Hepatocyte (in vitro differentiated cells): Measurements from ENCODE around the gene MAP1A. TPM values are rescaled to one million over a fixed set of nuclear protein-coding genes. Genes with fewer than 3 reads are reported as not detected.
"Not testable (repeated sequence)": the region's sequence is repeated elsewhere in the genome, so short reads cannot be mapped to it uniquely, and the experiment has no call there.

Source experiments
- DNase-seq: peaks from one replicate; pipeline ENCODE4 v3.0.0-alpha.2; 2016; ENCODE audit warnings: low spot score
- H2AFZ ChIP-seq: fragments of 200-600 bp; sonication (generic); 2 replicates; pipeline ENCODE4 v1.6.0; 2016; ENCODE audit warnings: antibody characterized with exemption, mild to moderate bottlenecking
- H3K27ac ChIP-seq: fragments of 200-600 bp; sonication (generic); 2 replicates; pipeline ENCODE4 v1.5.1; 2016; ENCODE audit warnings: mild to moderate bottlenecking
- H3K27me3 ChIP-seq: fragments of 200-600 bp; sonication (generic); 2 replicates; pipeline ENCODE4 v1.6.1; 2016
- H3K36me3 ChIP-seq: fragments of 200-600 bp; sonication (generic); replicated peaks from 2 replicates; pipeline ENCODE4 v1.5.1; 2016; ENCODE audit warnings: low read depth; ENCODE audit not compliant: insufficient read depth
- H3K4me1 ChIP-seq: fragments of 200-600 bp; sonication (generic); 2 replicates; pipeline ENCODE4 v1.5.1; 2016; ENCODE audit warnings: mild to moderate bottlenecking, moderate library complexity; ENCODE audit not compliant: insufficient read depth
- H3K4me2 ChIP-seq: fragments of 200-600 bp; sonication (generic); 2 replicates; pipeline ENCODE4 v1.6.0; 2016
- H3K4me3 ChIP-seq: fragments of 200-600 bp; sonication (generic); 2 replicates; pipeline ENCODE4 v1.5.1; 2016; ENCODE audit warnings: mild to moderate bottlenecking
- H3K79me2 ChIP-seq: fragments of 200-600 bp; sonication (generic); 2 replicates; pipeline ENCODE4 v1.6.0; 2017; ENCODE audit warnings: mild to moderate bottlenecking
- H3K9me2 ChIP-seq: fragments of 200-600 bp; sonication (generic); replicated peaks from 2 replicates; pipeline ENCODE4 v1.6.0; 2017; ENCODE audit warnings: mild to moderate bottlenecking; ENCODE audit not compliant: insufficient read depth
- H3K9me3 ChIP-seq: fragments of 200-600 bp; sonication (generic); 2 replicates; pipeline ENCODE4 v1.5.1; 2016; ENCODE audit warnings: low read depth, mild to moderate bottlenecking
- H4K20me1 ChIP-seq: fragments of 200-600 bp; sonication (generic); 2 replicates; pipeline ENCODE4 v1.6.0; 2016; ENCODE audit warnings: mild to moderate bottlenecking; ENCODE audit not compliant: insufficient read depth, poor library complexity, severe bottlenecking
- EZH2 ChIP-seq: fragments of 200-600 bp; sonication (generic); IDR thresholded peaks from 2 replicates; pipeline ENCODE4 v1.6.1; 2016; ENCODE audit warnings: antibody characterized with exemption, mild to moderate bottlenecking, borderline replicate concordance
- EZH2phosphoT487 ChIP-seq: fragments of 200-600 bp; sonication (generic); IDR thresholded peaks from one replicate; pipeline ENCODE4 v1.6.1; 2018; ENCODE audit warnings: antibody characterized with exemption, mild to moderate bottlenecking, low read depth, moderate library complexity; ENCODE audit not compliant: unreplicated experiment, severe bottlenecking
- WGBS: methylation state at CpG from one replicate; pipeline ENCODE4 v1.1.6; 2016; ENCODE audit warnings: low lambda C conversion rate; ENCODE audit errors: missing lambda C conversion rate; 5-methylcytosine and 5-hydroxymethylcytosine counted together
- polyA plus RNA-seq: library from polyadenylated mRNA; unstranded; fragments of >200 nt; fragmentation: Nextera tagmentation; extraction: Ambion mirVana; gene quantifications from 2 replicates; pipeline ENCODE4 v1.2.1, GENCODE V29; 2016
- total RNA-seq: library from RNA; depleted of rRNA; stranded (reverse); fragments of >200 nt; gene quantifications from 2 replicates; pipeline ENCODE4 v1.2.3, GENCODE V29; 2014
- TF ChIP-seq, protein P1 (sequence below): fragments of 200-600 bp; sonication (generic); IDR thresholded peaks from 2 replicates; pipeline ENCODE4 v1.5.1; 2016; ENCODE audit warnings: antibody characterized with exemption, mild to moderate bottlenecking; ENCODE audit not compliant: poor library complexity

MAP1A gene
- total and polyA plus RNA-seq, 2 experiments from 2014 or later: 7.2 to 9.5 TPM

DNA sequence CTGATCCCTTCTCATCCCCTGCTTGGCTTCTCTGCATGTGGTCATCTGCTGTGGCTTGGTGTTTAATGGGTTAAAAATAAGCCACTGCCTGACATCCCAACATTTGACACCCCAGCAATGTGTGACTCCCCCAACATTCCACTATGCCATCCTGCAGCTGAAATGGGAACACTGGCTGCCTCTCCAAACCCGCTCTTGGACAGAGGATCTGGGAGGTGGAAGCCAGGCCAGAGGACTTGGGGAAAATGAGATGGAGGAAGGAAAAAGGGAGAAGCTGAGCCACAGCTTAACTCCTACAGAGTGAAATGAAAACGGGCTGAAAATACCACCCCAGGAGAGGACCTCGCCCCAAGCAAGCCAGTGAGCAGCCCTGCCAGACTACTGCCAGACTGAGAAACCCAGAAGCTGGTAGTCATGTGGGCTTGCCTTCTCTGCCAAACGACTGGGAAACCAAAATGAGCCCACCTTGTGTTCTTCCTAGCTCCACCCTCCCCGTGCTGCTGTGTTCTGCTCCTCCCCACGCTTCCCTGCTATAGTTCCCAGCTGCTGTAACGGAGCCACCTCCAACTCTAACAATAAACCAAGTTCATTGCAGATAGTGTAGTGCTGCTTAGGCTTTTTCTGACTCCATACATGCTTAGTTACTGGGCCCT is 13.7 kb downstream of the MAP1A start:
- Histone ChIP-seq H3K27ac (no peak overlapping the region), H3K4me2 (no peak overlapping the region), H3K27me3 (no peaks in the 10 kb centered on the region), H3K4me3 (no peak overlapping the region), H3K4me1 (no peaks in the 10 kb centered on the region), H4K20me1 (no peaks in the 10 kb centered on the region), H3K9me3 (no peaks in the 10 kb centered on the region), H2AFZ (no peak overlapping the region), H3K79me2 (no peaks in the 10 kb centered on the region), H3K36me3 (no peaks in the 10 kb centered on the region), H3K9me2 (no peaks in the 10 kb centered on the region)
- 32% methylated on average over 7 of the region's 7 CpGs for WGBS
- no peak for DNase-seq
- no peak for TF ChIP-seq EZH2
- TF ChIP-seq, protein P1, sequence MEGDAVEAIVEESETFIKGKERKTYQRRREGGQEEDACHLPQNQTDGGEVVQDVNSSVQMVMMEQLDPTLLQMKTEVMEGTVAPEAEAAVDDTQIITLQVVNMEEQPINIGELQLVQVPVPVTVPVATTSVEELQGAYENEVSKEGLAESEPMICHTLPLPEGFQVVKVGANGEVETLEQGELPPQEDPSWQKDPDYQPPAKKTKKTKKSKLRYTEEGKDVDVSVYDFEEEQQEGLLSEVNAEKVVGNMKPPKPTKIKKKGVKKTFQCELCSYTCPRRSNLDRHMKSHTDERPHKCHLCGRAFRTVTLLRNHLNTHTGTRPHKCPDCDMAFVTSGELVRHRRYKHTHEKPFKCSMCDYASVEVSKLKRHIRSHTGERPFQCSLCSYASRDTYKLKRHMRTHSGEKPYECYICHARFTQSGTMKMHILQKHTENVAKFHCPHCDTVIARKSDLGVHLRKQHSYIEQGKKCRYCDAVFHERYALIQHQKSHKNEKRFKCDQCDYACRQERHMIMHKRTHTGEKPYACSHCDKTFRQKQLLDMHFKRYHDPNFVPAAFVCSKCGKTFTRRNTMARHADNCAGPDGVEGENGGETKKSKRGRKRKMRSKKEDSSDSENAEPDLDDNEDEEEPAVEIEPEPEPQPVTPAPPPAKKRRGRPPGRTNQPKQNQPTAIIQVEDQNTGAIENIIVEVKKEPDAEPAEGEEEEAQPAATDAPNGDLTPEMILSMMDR: no peak
- TF ChIP-seq EZH2phosphoT487: no peak

DNA sequence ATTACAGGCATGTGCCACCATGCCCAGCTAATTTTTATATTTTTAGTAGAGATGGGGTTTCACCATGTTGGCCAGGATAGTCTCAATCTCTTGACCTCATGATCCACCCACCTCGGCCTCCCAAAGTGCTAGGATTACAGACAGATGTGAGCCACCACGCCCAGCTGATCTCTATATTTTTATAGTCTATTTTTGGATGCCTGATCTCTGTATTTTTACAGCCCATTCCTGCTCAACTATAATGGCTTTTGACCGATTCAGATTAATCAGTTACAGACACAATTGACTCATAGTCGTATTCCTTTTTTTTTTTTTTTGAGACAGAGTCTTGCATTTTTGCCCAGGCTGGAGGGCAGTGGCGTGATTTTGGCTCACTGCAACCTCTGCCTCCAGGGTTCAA is 15.4 kb downstream of the MAP1A start:
- not testable (repeated sequence) for H3K27ac ChIP-seq, H3K4me2 ChIP-seq, H3K9me2 ChIP-seq, DNase-seq, H3K79me2 ChIP-seq, H3K36me3 ChIP-seq, H3K4me3 ChIP-seq, H3K4me1 ChIP-seq, H3K9me3 ChIP-seq, H4K20me1 ChIP-seq, H3K27me3 ChIP-seq, H2AFZ ChIP-seq
- 73% methylated on average over 5 of the region's 5 CpGs for whole genome bisulfite sequencing

DNA sequence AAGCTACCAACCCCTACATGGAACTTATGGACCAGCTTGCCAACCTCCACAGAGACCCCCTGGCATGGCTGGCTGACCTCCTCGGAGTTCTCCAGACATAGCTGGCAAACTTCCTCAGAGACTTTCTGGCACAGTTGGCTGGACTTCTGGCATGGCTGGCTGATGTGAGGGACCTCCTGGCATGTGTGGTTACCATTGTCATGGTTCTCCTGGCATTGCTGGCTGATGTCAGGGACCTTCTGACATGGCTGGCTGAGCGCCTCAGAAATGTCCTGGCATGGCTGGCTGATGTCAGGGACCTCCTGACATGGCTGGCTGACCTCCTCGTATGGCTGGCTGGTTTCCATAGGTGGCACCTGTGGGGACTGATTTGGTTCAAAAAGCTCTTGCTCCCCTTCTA is 17.5 kb downstream of the MAP1A start:
- H3K79me2 ChIP-seq: no peaks in the 10 kb centered on the region
- H2AFZ ChIP-seq: no peak overlapping the region
- no peak overlapping the region for H3K4me2 ChIP-seq
- WGBS: 89% methylated on average over 3 of the region's 3 CpGs
- no peaks in the 10 kb centered on the region for H4K20me1 ChIP-seq
- no peaks in the 10 kb centered on the region for H3K9me3 ChIP-seq
- no peaks in the 10 kb centered on the region for H3K36me3 ChIP-seq
- TF ChIP-seq, protein P1: no peak
- no peak for TF ChIP-seq EZH2
- TF ChIP-seq EZH2phosphoT487: no peak
- no peaks in the 10 kb centered on the region for H3K4me1 ChIP-seq
- no peaks in the 10 kb centered on the region for H3K27me3 ChIP-seq
- DNase-seq: no peak
- no peaks in the 10 kb centered on the region for H3K9me2 ChIP-seq
- no peak overlapping the region for H3K4me3 ChIP-seq
- H3K27ac ChIP-seq: no peak overlapping the region

DNA sequence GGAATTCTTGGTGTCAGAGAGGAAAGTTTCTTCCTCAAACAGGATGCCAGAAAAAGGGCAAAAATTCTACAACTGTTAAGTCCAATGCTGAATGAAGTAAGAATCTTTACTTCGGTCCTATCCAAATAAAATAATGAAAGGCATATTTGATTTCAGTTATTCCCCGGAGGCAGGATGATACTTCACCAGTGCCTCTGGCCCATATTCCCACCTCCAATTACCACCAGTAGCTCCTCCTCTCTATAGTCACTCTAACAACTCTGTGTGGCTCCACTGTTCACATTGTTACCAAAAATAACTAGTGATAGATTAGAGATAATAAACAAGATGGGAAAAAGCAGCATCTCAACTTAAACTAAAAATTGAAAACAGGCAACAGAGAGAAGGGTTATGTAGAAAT is 20.7 kb downstream of the MAP1A start:
- Histone ChIP-seq H3K4me3 (no peak overlapping the region), H3K4me1 (no peaks in the 10 kb centered on the region), H3K9me3 (no peaks in the 10 kb centered on the region), H4K20me1 (no peaks in the 10 kb centered on the region), H3K27me3 (no peaks in the 10 kb centered on the region), H3K27ac (no peak overlapping the region), H3K36me3 (no peaks in the 10 kb centered on the region), H2AFZ (no peak overlapping the region), H3K79me2 (no peaks in the 10 kb centered on the region), H3K4me2 (no peak overlapping the region), H3K9me2 (no peaks in the 10 kb centered on the region)
- 90% methylated on average over 2 of the region's 2 CpGs for WGBS
- TF ChIP-seq EZH2 (no peak), EZH2phosphoT487 (no peak)
- TF ChIP-seq, protein P1: no peak
- DNase-seq: no peak
